ENCODE measurements around the gene FHOD3.

- TF ChIP-seq POLR2A (IDR thresholded peaks at IDR 0.05; ENCODE audit: low read depth) (no peak), EP300 (IDR thresholded peaks at IDR 0.05) (no peak), CTCF (IDR thresholded peaks at IDR 0.05) (no peak), POLR2AphosphoS5 (IDR thresholded peaks at IDR 0.05) (no peak)
These were observed 138.9 kb downstream of the FHOD3 start for GRCh38 chr18:36436387-36436786.

Data from esophagus muscularis mucosa (tissue), 4 donors.